Esophagus muscularis mucosa (tissue), 4 donors: ENCODE results near the gene NMT2.

Experiments used
- EP300 ChIP-seq: sonication (generic); formaldehyde crosslinking; IDR thresholded peaks from one replicate; pipeline ENCODE4 v1.6.1; 2017; ENCODE audit warnings: antibody characterized with exemption
- POLR2A ChIP-seq: fragments of 450-650 bp; IDR thresholded peaks from one replicate; pipeline ENCODE4 v1.6.1; 2017; ENCODE audit warnings: antibody characterized with exemption, moderate library complexity, mild to moderate bottlenecking, low read depth
- POLR2AphosphoS5 ChIP-seq, 2 donors: sonication (generic); formaldehyde crosslinking; IDR thresholded peaks; one replicate each; pipeline ENCODE4 v1.6.1; 2017; ENCODE audit warnings: antibody characterized with exemption in 2 of 2
- TF ChIP-seq, protein P1 (sequence below), 3 experiments: fragments of 200-600 bp in 2 of 3; fragments of 450-650 bp in 1 of 3; sonication (generic) in 2 of 3; IDR thresholded peaks; one replicate each; pipeline ENCODE4 v1.5.1; 2017 to 2019; ENCODE audit warnings: antibody characterized with exemption in 3 of 3, mild to moderate bottlenecking in 2 of 3, moderate library complexity in 1 of 3

DNA sequence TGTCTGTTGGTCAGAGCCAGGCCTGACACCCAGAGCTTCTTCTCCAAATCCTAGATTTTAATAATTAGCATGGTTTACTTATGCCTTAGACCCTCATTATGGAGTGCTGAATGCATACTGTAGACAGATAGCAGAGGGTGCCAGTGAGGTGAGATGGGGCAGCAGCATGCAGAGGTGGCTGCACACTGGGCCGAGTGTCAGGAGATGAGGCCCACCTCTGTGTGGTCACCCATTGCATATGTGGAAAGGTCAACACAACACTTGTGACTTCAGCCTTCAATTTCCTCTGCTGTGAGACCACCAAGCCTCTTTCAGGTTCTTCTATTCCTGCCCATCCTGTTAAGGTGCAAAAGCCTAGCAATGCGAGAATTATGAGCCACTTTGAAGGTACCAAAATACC is 39.7 kb upstream of the NMT2 start:
- TF ChIP-seq POLR2A = no peak
- TF ChIP-seq EP300 = no peak
- TF ChIP-seq, protein P1, sequence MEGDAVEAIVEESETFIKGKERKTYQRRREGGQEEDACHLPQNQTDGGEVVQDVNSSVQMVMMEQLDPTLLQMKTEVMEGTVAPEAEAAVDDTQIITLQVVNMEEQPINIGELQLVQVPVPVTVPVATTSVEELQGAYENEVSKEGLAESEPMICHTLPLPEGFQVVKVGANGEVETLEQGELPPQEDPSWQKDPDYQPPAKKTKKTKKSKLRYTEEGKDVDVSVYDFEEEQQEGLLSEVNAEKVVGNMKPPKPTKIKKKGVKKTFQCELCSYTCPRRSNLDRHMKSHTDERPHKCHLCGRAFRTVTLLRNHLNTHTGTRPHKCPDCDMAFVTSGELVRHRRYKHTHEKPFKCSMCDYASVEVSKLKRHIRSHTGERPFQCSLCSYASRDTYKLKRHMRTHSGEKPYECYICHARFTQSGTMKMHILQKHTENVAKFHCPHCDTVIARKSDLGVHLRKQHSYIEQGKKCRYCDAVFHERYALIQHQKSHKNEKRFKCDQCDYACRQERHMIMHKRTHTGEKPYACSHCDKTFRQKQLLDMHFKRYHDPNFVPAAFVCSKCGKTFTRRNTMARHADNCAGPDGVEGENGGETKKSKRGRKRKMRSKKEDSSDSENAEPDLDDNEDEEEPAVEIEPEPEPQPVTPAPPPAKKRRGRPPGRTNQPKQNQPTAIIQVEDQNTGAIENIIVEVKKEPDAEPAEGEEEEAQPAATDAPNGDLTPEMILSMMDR (IDR thresholded peaks at IDR 0.05) = no peak
- TF ChIP-seq POLR2AphosphoS5 (IDR thresholded peaks at IDR 0.05) = no peak
